GM10266 (cell line): ENCODE data around the gene RPUSD2.

Source experiments
- DNase-seq: peaks from one replicate; pipeline ENCODE4 v3.0.0; 2012; ENCODE audit errors: extremely low spot score
- TF ChIP-seq, protein P1 (sequence below): IDR thresholded peaks from 2 replicates; pipeline ENCODE4 v1.5.1; 2012; ENCODE audit warnings: mild to moderate bottlenecking, low read depth; ENCODE audit not compliant: control insufficient read depth, insufficient read depth; ENCODE audit errors: missing control alignments

The RPUSD2 gene

DNA sequence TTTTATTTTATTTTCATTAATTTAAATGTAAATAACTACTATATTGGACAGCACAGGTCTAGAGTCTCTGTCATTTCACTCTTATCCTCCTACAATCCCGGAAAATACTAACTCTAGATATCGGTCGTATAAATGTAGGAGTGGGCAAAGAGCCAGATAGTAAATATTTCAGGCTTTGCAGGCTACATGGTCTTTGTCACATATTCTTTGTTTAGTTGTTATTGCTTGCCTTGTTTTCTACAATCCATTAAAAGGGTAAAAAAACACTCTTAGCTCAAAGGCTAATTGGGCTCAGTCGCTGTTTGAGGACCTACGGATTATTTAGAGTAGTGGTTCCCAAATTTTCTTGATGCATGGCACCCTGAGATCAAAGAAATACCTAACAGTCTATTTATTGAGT is 26.7 kb downstream of the RPUSD2 start:
- DNase-seq = no peak
- TF ChIP-seq, protein P1, sequence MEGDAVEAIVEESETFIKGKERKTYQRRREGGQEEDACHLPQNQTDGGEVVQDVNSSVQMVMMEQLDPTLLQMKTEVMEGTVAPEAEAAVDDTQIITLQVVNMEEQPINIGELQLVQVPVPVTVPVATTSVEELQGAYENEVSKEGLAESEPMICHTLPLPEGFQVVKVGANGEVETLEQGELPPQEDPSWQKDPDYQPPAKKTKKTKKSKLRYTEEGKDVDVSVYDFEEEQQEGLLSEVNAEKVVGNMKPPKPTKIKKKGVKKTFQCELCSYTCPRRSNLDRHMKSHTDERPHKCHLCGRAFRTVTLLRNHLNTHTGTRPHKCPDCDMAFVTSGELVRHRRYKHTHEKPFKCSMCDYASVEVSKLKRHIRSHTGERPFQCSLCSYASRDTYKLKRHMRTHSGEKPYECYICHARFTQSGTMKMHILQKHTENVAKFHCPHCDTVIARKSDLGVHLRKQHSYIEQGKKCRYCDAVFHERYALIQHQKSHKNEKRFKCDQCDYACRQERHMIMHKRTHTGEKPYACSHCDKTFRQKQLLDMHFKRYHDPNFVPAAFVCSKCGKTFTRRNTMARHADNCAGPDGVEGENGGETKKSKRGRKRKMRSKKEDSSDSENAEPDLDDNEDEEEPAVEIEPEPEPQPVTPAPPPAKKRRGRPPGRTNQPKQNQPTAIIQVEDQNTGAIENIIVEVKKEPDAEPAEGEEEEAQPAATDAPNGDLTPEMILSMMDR = no peak

DNA sequence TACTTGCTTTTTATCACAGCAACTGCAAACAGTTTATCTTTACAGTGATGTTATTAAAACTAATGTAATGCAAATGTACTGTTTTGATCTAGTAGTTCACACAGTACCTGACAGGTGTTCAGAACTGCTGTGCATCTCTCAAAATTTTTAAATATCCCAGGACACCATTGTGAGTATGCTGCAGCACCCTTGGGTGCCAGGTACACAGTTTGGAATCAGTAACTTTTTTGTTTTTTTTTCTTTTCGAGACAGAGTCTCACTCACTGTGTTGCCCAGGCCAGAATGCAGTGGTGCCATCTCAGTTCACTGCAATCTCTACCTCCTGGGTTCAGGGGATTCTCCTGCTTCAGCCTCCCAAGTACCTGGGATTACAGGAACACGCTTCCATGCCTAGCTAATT is 27.9 kb downstream of the RPUSD2 start:
- TF ChIP-seq, protein P1 = no peak
- DNase-seq = no peak

DNA sequence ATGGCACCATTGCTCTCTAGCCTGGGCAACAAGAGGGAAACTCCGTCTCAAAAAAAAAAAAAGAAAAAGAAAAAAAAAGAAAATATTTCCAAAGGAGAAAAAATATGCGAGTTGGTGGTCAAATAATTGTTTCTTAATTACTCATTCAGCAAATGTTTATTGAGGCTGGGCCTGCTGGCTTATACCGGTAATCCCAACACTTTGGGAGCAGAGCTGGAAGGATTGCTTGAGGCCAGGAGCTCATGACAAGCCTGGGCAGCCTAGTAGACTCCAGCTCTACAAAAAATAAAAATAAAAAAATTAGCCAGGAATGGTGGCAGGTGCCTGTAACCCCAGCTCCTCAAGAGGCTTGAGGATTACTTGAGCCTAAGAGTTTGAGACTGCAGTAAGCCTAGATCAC is 29.0 kb downstream of the RPUSD2 start:
- no peak for DNase-seq
- TF ChIP-seq, protein P1 = no peak

DNA sequence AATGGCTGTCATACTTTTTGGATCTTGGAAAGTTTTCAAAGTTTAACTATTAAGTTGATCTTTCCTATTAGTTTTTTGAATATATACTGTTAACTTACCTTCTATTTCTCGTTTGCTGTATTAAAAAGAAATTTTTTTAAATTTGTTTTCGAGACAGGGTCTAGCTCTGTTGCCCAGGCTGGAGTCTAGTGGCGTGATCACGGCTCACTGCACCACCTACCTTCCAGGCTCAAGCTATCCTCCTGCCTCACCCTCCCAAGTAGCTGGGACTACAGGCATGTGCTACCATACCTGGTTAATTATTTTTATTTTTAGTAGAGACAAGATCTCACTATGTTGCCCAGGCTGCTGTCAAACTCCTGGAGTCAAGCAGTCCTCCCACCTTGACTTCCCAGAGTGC is 29.6 kb downstream of the RPUSD2 start:
- no peak for DNase-seq
- TF ChIP-seq, protein P1 = no peak

DNA sequence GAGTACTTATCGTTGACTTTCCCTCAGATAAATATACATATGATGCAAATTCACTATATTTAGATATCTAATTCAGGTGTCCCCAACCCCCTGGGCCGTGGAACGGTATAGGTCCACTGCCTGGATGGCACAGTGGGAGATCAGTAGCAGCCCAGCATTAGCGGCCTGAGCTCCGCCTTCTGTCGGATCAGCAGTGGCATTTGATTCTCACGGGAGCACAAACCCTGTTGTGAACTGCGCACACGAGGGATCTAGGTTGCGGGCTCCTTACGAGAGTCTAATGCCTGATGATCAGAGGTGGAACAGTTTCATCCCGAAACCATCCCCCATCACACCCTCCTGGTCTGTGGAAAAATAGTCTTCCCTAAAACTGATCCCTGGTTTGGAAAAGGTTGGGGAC is 31.9 kb downstream of the RPUSD2 start:
- TF ChIP-seq, protein P1 = no peak
- DNase-seq = no peak

DNA sequence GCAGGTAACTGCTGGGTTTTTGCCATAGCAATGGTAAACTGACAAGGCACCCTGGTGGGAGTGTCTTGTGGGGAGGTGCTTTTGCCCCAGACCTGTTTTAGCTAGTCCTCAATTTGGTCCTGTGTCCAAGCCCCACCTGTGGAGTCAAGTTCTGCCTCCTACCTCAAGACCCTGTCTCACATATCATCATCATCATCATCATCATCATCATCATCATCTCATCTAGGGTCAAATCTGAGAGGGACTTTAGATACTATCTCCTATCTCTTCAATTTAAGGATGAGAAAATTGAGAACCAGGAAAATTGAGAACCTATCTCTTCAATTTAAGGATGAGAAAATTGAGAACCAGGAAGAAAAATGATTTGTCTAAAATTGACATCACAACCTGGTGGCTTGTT is 34.8 kb downstream of the RPUSD2 start:
- DNase-seq = no peak
- TF ChIP-seq, protein P1 = no peak

DNA sequence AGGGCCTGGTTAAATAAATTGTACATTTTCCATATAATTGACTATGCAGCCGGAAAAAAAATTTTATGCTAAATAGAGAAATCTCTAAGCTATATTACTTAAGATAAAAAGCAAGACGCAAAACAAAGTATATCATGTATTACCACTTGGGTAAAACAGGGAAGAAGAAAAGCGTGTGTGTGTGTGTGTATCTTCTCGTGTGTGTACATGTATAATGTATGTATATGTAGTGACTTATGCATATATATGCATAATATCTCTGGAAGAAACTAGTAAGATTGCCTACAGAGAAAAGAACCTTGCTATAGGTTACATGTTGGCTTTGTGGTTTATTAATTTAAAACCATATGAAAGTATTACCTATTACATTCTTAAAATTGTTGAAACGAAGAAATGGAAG is 44.0 kb downstream of the RPUSD2 start:
- TF ChIP-seq, protein P1 = no peak
- no peak for DNase-seq
